Inflammatory macrophage treated with lipopolysaccharide for 4 hours (primary cell): Measurements from ENCODE around the gene MCC.
"Not testable (repeated sequence)": the region's sequence is repeated elsewhere in the genome, so short reads cannot be mapped to it uniquely, and the experiment has no call there.

Experiments
- DNase-seq: peaks from one replicate; pipeline ENCODE4 v3.0.0-alpha.2; 2020

The MCC gene

DNA sequence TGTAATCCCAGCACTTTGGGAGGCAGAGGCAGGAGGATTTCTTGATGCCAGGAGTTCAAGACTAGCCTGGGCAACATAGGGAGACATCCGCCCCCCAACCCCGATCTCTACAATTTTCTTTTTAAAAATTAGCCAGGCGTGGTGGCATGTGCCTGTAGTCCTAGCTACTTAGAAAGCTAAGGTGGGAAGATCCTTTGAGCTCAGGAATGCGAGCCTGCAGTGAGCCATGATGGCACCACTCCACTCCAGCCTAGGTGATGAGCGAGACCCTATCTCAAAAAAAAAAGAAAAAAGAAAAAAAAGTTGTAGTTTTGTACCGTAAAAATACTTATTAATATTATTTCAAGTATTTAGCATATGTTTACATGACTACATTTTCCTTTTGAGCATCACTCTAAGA lies 82.7 kb downstream of the MCC start:
- DNase-seq: no peak

DNA sequence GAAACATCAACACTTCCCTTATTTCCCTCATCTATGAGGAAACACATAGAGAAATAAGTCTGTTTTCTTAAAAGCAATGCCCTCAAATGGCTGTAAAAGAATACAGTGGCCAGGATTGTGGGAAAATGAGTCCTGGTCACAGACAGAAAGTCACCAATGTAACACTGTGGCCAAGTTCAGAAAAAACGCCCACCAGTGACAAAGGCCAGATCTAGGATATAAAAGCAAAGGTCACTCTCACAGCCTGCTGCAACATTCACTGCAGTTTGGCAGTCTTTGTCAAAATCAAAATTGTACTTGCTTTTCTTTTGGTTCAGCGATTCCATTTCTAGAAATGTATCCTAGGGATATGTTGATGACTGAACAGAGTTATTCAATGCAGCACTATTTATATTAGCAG lies 84.0 kb downstream of the MCC start:
- DNase-seq: no peak

DNA sequence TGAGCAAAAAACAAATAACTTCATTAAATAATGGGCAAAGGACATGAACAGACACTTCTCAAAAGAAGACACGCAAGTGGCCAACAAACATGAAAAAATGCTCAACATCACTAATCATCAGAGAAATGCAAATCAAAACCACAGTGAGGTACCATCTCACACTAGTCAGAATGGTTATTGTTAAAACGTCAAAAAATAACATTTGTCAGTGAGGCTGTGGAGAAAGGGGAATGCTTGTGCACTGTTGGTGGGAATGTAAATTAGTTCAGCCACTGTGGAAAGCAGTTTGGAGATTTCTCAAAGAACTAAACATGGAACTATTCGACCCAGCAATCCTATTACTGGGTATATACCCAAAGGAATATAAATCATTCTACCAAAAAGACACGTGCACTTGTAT lies 90.3 kb downstream of the MCC start:
- not testable (repeated sequence) for DNase-seq

DNA sequence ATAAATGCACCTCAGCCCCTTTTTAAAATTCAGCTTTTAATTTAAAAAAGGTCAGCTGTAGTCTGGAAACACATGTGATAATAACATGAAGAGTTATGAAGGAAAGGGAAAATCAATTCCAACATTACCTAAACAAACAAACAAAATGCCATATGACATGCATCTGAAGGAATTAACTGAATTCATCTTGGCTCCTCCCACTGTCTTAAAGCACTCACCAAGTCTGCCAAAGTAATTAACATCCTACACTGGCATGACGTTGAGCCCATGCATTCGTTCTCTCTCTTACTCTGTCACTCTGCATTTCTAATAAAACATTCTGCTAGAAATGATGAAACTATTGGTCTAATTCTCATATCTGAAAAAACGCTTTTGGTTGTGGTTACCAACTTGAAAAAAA lies 91.2 kb downstream of the MCC start:
- no peak for DNase-seq

DNA sequence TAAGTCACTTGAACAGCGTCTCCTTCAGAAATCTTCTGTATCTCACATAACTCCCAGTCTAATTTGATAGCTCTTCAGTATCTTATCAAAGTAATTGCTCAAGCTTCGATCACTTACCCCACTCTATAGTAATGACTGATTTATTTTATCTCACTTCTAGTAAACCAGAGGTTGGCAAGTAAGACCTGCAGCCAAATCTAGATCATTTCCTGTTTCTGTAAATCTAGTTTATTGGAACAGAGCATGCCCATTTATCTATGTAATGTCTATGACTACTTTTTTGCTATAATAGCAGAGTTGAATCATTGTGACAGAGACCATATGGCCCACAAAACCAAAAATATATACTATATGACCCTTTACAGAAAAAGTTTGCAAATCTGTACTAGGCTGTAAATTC lies 93.6 kb downstream of the MCC start:
- DNase-seq: no peak

DNA sequence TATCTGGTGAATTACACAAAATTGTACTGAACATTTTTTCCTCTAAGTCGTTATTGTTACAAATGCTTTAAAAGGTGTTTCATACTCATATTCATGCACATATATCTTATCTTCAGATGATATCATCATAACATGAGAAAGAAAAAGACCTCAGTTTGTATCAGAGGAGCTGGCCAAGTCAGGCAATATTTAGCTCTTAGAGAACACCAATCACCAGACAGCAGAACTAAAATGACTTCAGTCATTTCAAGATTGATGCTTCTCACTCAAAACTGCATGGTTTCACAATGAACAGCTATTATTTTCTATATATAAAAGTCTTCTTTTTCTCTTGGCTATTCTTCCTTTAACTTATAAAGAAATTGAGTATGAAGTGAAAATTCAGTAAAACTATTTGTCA lies 98.0 kb downstream of the MCC start:
- no peak for DNase-seq

DNA sequence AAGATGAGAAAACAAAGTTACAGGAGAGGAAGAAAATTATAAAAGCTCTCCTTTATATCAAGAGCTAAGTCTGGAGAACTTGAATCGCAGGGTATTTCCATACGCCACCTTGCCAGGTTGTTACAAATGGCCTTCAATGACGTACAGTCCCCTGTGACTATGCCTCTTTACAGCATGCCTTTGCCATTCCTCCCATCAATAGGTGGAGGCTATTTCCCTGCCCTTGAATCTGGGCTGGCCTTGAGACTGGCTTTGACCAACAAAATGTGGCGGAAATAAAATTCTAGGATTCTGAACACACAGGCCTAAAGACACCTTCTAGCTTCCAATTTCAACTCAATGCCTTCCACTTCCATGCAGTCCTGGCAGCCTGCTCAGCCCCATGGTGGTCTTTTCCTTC lies 99.1 kb downstream of the MCC start:
- no peak for DNase-seq

DNA sequence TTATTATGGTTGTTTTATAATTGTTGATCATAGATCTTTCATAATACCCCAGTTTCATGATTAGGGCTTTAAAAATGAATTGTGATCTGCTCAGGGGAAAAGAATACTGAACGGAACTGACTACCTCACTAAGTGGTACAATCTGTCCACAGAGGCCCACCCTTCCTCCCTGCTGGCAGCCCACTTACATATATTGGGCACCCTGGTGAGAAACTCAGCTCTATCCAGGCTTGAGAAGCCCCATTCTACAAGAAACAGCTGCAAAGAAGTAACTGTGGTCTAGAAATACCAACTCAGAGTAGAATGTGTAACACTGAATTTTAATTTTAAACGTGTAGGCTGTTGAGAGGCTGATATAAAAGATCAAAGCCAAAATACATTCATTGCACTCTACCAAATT lies 100.4 kb downstream of the MCC start:
- DNase-seq: no peak

DNA sequence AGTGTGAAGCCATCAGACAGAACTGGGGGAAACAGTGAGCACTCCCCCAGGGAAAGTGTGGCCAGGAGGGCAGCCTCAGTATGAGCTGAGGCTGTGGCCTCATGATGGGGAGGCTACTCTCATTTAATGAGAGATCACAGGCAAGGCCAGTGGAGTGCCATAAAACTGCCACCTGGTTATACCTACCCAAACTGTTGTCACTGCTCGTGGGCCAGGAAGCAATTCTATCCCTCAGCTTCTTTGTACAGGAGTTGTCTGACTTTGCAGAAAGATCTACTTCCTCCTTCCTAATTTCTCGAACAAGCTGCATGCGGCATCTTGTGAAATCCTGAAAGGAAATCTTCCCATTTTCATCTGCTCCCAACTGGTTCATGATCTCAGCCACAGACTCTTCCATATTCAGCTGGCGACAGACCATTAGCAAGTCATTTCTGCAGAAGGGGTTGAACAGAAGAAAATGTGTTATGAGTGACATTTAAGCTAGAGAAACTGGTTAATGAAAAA lies 103.4 kb downstream of the MCC start:
- peak; percentile 7 for DNase-seq

DNA sequence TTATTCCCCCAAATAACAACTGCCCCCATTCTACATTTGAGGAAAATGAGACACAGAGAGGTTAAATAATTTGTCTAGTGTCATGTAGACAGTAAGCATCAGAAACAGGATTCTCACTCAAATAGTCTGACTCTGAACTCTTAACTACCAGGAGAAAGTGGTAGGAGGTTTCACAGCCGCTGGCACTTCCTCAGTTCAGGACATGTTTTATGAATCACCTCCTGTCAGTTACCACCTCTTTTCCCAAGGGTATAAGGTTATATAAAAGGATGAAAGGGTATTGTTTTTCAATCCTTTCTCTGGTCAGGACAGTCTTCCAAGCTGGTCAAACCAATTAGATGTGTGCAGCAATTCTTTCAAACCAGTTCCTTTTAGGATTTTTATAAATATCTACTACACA lies 105.5 kb downstream of the MCC start:
- no peak for DNase-seq

DNA sequence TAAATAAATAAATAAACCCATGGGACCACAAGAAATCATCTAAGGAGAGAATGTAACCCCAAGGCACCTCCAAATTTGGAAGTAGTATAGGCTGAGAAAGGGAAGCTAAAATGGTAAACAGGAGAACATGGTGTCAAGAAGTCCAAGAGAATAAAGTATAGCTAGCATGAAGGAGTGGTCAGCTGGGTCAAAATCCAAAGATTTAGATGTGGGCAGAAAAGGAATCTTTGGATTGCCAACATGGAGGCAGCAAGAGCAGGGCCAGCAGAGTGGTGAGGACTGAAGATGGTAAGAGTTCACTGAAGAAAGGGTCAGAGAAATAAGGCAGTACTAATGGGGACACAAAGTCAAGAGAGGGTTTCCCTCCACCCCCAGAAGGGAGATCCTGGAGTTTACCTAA lies 106.5 kb downstream of the MCC start:
- DNase-seq: no peak

DNA sequence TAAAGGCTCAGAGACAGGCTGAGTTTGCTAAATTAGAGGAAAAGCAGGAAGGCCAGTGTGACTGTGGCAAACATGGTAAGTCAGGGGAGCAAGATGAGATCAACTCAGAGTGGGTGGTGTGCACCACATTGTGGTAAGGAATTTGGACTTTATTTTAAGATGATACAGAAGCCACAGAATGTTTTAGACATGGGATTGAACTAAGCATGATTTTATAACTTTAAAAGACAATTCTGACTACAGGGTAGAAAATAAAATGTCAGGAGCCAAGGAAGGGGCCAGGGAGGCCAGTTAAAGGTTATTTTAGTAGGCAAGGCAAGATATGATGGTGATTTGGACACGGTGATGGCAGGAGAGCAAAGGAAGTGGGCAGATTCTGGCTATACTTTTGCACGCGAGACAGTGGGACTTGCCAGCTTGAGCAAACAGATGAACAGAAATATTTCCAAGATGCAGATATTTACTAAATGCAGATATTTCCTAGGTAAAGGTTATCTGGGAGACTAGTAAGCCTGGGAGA lies 107.4 kb downstream of the MCC start:
- peak; percentile 7 for DNase-seq

DNA sequence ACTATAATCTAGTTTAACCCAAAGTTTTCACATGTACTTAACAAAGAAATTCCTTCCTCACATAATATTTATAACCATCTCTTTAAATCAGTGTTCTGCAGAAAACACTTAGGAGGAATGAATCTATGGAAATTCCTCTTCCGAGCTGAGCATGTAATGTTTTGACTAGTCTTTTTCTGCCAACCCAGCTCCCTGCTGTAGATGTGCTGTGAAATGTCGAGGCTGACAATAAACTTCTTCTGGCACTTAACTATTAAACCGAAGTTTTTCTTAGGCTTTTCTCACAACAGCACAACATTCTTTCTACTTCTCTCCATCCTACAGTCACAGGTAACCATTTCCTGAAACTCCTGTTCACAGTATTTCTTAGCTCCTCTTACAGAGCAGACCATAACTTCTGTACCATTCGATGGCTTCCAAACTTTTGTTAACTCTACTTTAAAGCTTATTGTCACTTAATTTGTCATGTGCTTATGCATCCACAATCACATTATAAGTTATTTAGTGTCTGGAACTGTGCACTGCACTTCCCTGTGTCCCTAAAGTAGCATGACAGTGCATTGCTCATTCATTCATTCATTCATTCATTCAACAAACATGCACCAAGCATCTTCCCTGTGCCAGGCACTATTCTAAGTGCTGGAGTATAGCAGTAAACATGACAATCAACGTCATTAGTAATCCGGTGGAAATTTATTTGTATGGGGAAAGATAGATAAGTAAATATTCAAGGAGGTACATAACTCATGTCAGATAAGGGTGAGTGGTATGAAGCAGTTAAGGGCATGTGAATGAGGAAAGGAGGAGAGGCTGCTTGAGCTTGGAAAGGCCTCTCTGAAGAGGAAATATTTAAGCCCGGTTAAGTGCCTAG lies 108.1 kb downstream of the MCC start:
- no peak for DNase-seq

DNA sequence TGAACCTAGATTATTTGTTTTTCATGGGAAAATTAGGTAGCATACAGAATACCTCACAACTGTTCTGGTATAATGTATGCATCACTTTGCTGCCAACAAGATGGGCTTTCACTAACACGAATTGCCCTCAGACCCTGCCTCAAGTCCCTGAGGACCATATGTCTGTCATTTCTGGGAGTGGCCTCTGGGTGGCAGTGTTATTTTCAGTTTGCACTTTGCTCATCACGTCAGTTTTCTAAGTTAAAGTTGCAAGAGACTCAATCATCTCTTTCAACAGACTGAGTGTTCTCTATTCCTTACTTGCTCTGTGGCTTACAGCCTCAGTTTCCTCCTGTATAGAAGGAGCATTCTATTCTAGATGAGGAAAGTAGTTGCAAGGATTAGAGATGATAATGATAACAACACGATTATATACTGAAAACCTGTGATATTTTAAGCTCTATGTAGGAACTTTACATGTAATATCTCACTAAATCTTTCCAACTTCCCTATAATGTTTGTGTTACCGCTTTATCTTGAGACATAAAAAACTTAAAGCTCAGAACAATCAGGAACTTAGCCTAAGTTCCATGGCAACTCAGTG lies 109.2 kb downstream of the MCC start:
- DNase-seq: peak; percentile 62

DNA sequence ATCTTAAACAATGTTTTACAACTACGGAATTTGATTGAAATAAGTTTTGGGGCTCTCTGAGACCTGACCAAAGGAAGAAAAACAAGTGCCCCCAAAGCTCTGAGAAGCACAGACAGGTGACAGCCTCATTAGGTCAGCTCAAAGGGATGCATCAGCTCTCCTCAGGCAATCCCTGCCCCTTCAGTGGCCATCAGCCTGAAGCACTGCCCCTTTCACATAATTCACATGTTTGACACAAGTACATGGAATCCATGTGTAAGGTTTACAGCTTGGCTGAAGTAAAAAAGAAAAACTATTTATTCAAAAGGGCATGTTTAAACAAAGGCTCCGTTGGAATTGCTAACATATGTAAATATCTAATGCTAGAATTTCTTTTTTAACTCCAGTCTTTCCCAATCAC lies 109.7 kb downstream of the MCC start:
- DNase-seq: no peak

DNA sequence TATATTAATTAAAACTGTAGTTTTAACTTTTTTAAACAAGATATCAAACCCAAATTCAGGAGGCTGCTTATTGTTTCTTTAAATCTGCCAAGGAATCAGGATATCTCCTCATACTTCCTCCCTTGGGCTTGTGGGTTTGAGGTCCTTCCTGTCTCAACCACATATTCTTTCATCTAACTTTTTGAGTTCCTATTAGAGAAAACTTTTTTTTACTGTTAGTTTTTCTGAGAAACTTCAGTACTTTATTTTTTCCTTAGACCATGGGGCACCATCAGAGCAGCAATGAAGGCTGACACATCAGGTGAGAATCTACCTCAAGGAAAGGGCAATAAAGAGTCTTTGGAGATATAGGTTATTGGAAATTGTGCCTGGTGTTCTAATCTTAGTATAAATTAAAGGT lies 110.2 kb downstream of the MCC start:
- no peak for DNase-seq

DNA sequence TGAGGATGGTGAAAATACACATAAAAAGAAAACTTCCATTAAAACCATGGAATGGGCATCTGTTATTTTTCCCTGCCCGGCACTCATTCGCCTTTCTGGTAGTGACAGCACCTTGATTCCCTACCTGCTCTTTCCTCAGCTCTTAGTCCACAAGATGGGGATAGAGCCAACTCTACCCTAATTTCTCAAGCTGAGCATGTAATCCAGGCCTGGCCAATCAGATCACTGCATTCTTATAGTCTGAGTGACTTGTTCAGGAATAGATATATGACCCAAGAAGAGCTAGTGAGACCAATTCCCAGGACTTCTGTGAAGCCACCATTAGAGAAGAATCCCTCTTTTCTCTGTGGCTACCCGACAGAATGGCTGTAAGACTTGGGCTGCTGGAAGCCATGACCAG lies 111.6 kb downstream of the MCC start:
- DNase-seq: no peak

DNA sequence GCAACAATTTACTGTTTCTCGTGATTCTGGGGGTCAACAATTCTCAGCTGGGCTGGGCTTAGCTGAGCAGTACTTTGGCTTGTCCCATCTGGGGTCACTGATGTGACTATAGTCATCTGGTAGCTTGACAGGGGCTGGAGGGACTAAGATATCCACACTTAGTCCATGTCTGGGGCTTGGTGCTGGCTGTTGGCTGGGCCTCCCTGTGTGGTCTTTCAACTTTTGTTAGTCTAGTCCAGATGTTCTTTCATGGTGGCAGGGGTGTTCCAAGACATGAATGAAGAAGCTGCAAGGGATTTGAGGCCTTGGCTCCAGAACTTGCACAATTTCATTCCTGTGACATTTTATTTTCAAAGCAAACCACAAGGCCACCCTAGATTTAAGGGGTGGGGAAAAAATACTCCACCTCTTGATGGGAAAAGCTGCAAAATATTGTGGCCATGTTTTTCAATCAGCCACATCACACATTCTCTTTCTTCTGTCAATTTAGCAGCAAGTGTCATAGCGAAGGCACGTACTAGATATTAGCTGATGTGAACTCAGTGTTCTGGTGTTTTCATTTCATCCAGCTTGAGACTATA lies 112.7 kb downstream of the MCC start:
- DNase-seq: no peak

DNA sequence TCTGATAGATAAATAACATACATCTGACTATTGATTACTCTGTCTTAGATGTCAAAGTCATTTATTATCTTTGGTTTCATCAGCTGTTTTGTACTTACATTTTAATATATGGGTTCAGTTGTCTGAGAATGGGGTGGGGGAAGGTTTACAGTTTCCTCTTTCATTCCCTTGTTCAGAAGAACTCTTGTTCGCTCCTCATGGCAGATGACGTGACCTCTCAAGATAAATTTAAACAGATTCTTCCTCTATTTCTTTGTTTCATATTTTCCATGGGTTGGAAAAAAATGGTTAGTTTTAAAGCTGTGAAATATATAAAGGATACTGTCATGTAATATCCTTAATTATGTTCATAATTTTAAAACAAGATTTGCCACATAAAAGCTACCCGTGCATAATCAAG lies 114.8 kb downstream of the MCC start:
- no peak for DNase-seq

DNA sequence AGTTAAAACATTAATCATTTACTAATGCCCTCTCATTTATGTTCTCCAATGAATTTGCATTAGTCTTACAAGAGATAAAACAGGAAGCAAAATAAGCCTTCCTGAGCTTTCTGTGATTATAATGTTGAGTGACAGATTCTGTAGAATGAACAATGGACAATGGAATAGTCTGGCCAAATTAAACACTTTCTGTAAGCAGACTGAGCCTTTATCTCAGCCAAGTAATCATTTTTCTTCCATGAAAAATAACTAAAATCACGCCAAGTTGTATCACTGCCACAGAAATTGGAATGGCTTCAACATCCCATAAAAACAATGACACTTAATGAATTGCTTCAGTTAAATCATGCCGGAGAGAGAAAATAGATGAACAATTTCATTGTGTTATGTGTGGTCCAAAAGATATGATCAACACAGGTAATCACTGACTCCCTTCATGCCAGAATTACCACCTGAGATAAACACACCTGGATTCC lies 116.5 kb downstream of the MCC start:
- DNase-seq: no peak

DNA sequence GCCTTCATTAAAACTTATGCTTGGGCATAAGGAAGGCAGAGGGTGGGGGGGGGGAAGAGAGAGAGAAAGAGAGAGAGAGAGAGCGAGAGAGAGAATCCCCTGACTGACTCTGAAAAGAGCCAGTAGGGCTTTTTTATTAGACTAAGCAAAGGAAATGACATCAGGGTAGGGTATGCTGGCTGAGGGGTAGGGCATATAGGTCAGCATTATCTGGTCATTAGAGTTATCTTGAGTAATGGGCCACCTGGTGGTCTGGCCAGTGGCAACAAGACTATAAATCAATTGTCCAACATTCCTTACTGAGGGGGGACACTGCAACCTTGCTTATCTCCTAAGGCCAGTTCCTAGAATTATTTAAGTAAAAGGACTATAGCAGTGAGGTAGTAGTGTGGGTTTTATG lies 120.7 kb downstream of the MCC start:
- DNase-seq: no peak

DNA sequence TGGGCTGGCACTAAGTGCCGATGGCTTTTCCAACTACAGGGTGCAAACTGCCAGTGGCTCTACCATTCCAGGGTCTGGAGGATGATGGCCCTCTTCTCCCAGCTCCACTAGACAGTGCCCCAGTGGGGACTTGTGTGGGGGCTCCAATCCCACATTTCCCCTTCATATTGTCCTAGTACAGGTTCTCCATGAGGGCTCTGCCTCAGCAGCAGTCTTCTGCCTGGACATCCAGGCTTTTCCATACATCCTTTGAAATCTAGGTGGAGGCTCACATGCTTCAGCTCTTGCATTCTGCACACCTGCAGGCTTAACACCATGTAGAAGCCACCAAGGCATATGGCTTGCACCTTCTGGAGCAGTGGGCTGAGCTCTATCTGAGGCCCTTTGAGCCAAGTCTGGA lies 123.8 kb downstream of the MCC start:
- DNase-seq: no peak

DNA sequence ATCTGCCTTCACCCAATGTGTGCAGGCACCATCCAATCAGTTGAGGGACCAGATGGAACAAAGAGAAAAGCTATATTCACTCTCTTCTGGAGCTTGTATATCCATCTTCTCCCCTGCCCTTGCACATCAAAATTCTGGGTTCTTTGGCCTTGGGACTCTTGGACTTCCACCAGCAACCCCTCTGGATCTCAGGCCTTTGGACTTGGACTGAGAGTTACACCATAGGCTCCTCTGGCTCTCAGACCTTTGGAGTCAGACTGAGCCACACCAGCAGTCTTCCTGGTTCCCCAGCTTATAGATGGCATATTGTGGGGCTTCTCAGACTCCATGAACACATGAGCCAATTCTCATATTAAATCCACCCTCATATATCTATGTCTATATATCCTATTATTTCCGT lies 126.6 kb downstream of the MCC start:
- no peak for DNase-seq

DNA sequence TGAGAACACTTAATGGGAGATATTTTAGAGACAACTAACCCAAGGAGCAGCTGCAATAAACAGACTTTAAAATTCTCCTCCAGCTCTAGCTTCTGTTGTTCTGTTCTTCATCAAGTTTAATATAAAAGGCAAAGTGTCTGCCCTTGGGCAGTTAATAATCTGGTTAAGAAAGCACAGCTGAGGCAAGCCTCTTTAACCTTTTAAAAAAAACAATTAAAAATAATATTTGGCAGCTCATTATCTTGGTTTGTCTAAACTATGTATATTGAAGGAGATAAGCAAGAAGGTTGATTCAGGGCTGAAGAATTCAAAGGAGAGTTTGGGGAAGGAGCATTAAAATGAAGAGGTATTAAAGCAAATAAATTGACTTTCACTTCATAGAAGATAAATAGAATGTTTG lies 128.8 kb downstream of the MCC start:
- no peak for DNase-seq
